IMR-90 (cell line): ENCODE data around the gene KRT27. TPM values are rescaled to one million over a fixed set of nuclear protein-coding genes. Genes with fewer than 3 reads are reported as not detected.

Experiments
- ATAC-seq: fragments of 200-7000 bp; cut with Tn5 transposase; 2 replicates; pipeline ENCODE4 v1.9.1; 2020; ENCODE audit warnings: low read depth, mild to moderate bottlenecking, moderate library complexity
- BruUV-seq: library from RNA; stranded (reverse); fragments of 400-500 nt; replicated peaks from 2 replicates; lab custom pipeline; 2021; lab: Mats Ljungman, UMichigan
- CTCF ChIA-PET: fragments of 300-600 bp; formaldehyde crosslinking; extraction: SDS; loops from one replicate; lab custom pipeline; 2021; ENCODE audit warnings: antibody characterized with exemption; lab: Yijun Ruan, JAX
- POLR2A ChIA-PET: fragments of 300-600 bp; sonication (Branson Sonifier 250); formaldehyde crosslinking; loops from one replicate; lab custom pipeline; 2022; ENCODE audit warnings: antibody characterized with exemption; ENCODE audit not compliant: unreplicated experiment; lab: Charles Lee
- DNase-seq: peaks from one replicate; pipeline ENCODE4 v3.0.0; 2013
- H2AFZ ChIP-seq: replicated peaks from 2 replicates; pipeline ENCODE3; 2013; ENCODE audit warnings: low read length, mild to moderate bottlenecking; ENCODE audit not compliant: poor library complexity
- H2AK5ac ChIP-seq: 2 replicates; pipeline ENCODE4 v1.6.1; 2013; ENCODE audit warnings: low read depth, low read length, inconsistent platforms
- H2AK9ac ChIP-seq: replicated peaks from 2 replicates; pipeline ENCODE3; 2013; ENCODE audit warnings: mild to moderate bottlenecking, low read depth, low read length, moderate library complexity; ENCODE audit not compliant: poor library complexity
- H2BK120ac ChIP-seq: 2 replicates; pipeline ENCODE4 v1.6.1; 2013; ENCODE audit warnings: low read depth, low read length, inconsistent platforms
- H2BK15ac ChIP-seq: 3 replicates; pipeline ENCODE4 v1.6.1; 2013; ENCODE audit warnings: low read depth, low read length, inconsistent platforms
- H2BK20ac ChIP-seq: 2 replicates; pipeline ENCODE4 v1.6.1; 2013; ENCODE audit warnings: low read depth, mild to moderate bottlenecking, inconsistent platforms, low read length, moderate library complexity
- H2BK5ac ChIP-seq: 2 replicates; pipeline ENCODE4 v1.6.1; 2013; ENCODE audit warnings: mild to moderate bottlenecking, low read depth, low read length, inconsistent platforms; ENCODE audit not compliant: poor library complexity, severe bottlenecking
- H3K14ac ChIP-seq: replicated peaks from 2 replicates; pipeline ENCODE4 v1.6.1; 2013; ENCODE audit warnings: low read depth, low read length, inconsistent platforms
- H3K18ac ChIP-seq: 2 replicates; pipeline ENCODE4 v1.6.1; 2013; ENCODE audit warnings: low read depth, low read length, control low read depth
- H3K23ac ChIP-seq: 2 replicates; pipeline ENCODE4 v1.6.1; 2013; ENCODE audit warnings: low read depth, low read length, inconsistent platforms
- H3K27ac ChIP-seq: 2 replicates; pipeline ENCODE4 v1.5.1; 2013; ENCODE audit warnings: mild to moderate bottlenecking, control low read depth, low read length; ENCODE audit not compliant: insufficient read depth
- H3K27me3 ChIP-seq: 2 replicates; pipeline ENCODE4 v1.6.1; 2013; ENCODE audit warnings: low read length; ENCODE audit not compliant: control insufficient read depth, insufficient read depth
- H3K36me3 ChIP-seq: 2 replicates; pipeline ENCODE4 v1.6.1; 2013; ENCODE audit warnings: low read length, mixed read lengths; ENCODE audit not compliant: control insufficient read depth, insufficient read depth
- H3K4ac ChIP-seq: 2 replicates; pipeline ENCODE4 v1.6.1; 2013; ENCODE audit warnings: low read depth, low read length, inconsistent platforms
- H3K4me1 ChIP-seq: 2 replicates; pipeline ENCODE4 v1.6.1; 2013; ENCODE audit warnings: low read length, mixed read lengths; ENCODE audit not compliant: control insufficient read depth, insufficient read depth
- H3K4me2 ChIP-seq: 2 replicates; pipeline ENCODE4 v1.6.1; 2013; ENCODE audit warnings: low read depth, mild to moderate bottlenecking, control low read depth, low read length, moderate library complexity
- H3K4me3 ChIP-seq: 2 replicates; pipeline ENCODE4 v1.5.1; 2013; ENCODE audit warnings: low read depth, mild to moderate bottlenecking, control low read depth, low read length, moderate library complexity; ENCODE audit not compliant: insufficient read depth
- H3K56ac ChIP-seq: 2 replicates; pipeline ENCODE4 v1.6.1; 2013; ENCODE audit warnings: low read length, inconsistent platforms; ENCODE audit not compliant: insufficient read depth; ENCODE audit errors: extremely low read depth
- H3K79me1 ChIP-seq, 2 experiments: 2 replicates each; pipeline ENCODE4 v1.6.1; 2013; ENCODE audit warnings: low read length in 2 of 2, inconsistent platforms in 1 of 2, low read depth in 1 of 2
- H3K9ac ChIP-seq: 2 replicates; pipeline ENCODE4 v1.6.1; 2013; ENCODE audit warnings: low read depth, low read length, control low read depth
- H3K9me1 ChIP-seq: 2 replicates; pipeline ENCODE4 v1.6.1; 2013; ENCODE audit warnings: low read length, inconsistent platforms; ENCODE audit not compliant: insufficient read depth
- H3K9me3 ChIP-seq: 2 replicates; pipeline ENCODE4 v1.6.1; 2013; ENCODE audit warnings: low read length; ENCODE audit not compliant: control insufficient read depth, insufficient read depth
- H4K20me1 ChIP-seq: 2 replicates; pipeline ENCODE4 v1.6.1; 2013; ENCODE audit warnings: low read length, inconsistent platforms; ENCODE audit not compliant: insufficient read depth
- H4K5ac ChIP-seq: 2 replicates; pipeline ENCODE4 v1.6.1; 2013; ENCODE audit warnings: mild to moderate bottlenecking, low read depth, low read length, control low read depth
- H4K8ac ChIP-seq, 2 experiments: 2 replicates each; pipeline ENCODE4 v1.6.1; 2013; ENCODE audit warnings: low read depth in 2 of 2, low read length in 2 of 2, control low read depth in 1 of 2, inconsistent platforms in 1 of 2
- H4K91ac ChIP-seq: 2 replicates; pipeline ENCODE4 v1.6.1; 2013; ENCODE audit warnings: low read depth, low read length, inconsistent platforms; ENCODE audit not compliant: insufficient read depth
- BHLHE40 ChIP-seq: fragments of 150-350 bp; IDR thresholded peaks from 2 replicates; pipeline ENCODE4 v1.6.1; 2016; ENCODE audit warnings: mild to moderate bottlenecking, low read depth, low read length
- CEBPB ChIP-seq: IDR thresholded peaks from 2 replicates; pipeline ENCODE4 v1.6.1; 2012; ENCODE audit warnings: low read depth, low read length, improper control_type of control experiment
- CHD1 ChIP-seq: IDR thresholded peaks from 2 replicates; pipeline ENCODE4 v1.6.1; 2012; ENCODE audit warnings: low read depth, low read length, improper control_type of control experiment
- FOS ChIP-seq: fragments of 150-350 bp; IDR thresholded peaks from 2 replicates; pipeline ENCODE4 v1.6.1; 2016; ENCODE audit warnings: low read depth, low read length
- MAZ ChIP-seq: IDR thresholded peaks from 2 replicates; pipeline ENCODE4 v1.6.1; 2012; ENCODE audit warnings: low read depth, mild to moderate bottlenecking, low read length, improper control_type of control experiment, moderate library complexity, borderline replicate concordance
- MXI1 ChIP-seq: IDR thresholded peaks from 2 replicates; pipeline ENCODE4 v1.6.1; 2012; ENCODE audit warnings: low read depth, mild to moderate bottlenecking, low read length, moderate library complexity, borderline replicate concordance
- NFE2L2 ChIP-seq: fragments of 150-350 bp; IDR thresholded peaks from 2 replicates; pipeline ENCODE4 v1.6.1; 2016; ENCODE audit warnings: low read depth, mild to moderate bottlenecking, low read length
- POLR2A ChIP-seq: IDR thresholded peaks from 2 replicates; pipeline ENCODE4 v1.6.1; 2012; ENCODE audit warnings: mild to moderate bottlenecking, low read depth, low read length
- RCOR1 ChIP-seq: IDR thresholded peaks from 2 replicates; pipeline ENCODE4 v1.6.1; 2012; ENCODE audit warnings: mild to moderate bottlenecking, low read length, improper control_type of control experiment; ENCODE audit not compliant: insufficient replicate concordance
- RFX5 ChIP-seq: IDR thresholded peaks from 2 replicates; pipeline ENCODE4 v1.8.0; 2012; ENCODE audit warnings: low read depth, mild to moderate bottlenecking, low read length, moderate library complexity
- SMC3 ChIP-seq: fragments of 150-350 bp; IDR thresholded peaks from 2 replicates; pipeline ENCODE4 v1.6.1; 2016; ENCODE audit warnings: low read depth, mild to moderate bottlenecking, antibody characterized with exemption, low read length, moderate library complexity
- WGBS, 2 experiments: methylation state at CpG; one replicate each; pipeline versions ENCODE4 v1.1.5 to v1.1.7; 2013; ENCODE audit warnings: missing lambda C conversion rate in 2 of 2; ENCODE audit not compliant: insufficient read length in 1 of 2; ENCODE audit errors: extremely low coverage in 2 of 2; 5-methylcytosine and 5-hydroxymethylcytosine counted together
- dilution Hi-C: fragments of 300-500 bp; cut with HindIII; formaldehyde crosslinking; loops from one replicate; pipeline ENCODE4 v1.14.3; 2018; ENCODE audit warnings: low sequenced_read_pairs; ENCODE audit not compliant: unreplicated experiment
- in situ Hi-C: fragments of 300-500 bp; cut with MboI; formaldehyde crosslinking; loops from 3 replicates; pipeline ENCODE4 v1.14.3; 2019; ENCODE audit warnings: low sequenced_read_pairs, inconsistent platforms, mixed read lengths
- intact Hi-C: fragments of 100-400 bp; cut with micrococcal nuclease; formaldehyde crosslinking; loops from 2 replicates; pipeline ENCODE4 v1.10.0; 2022
- polyA plus RNA-seq, 3 experiments: library from polyadenylated mRNA; depleted of rRNA; stranded (reverse); fragments of >200 nt; gene quantifications; 2 replicates each; pipeline ENCODE4 v1.2.3, GENCODE V29; 2012; ENCODE audit warnings: low replicate concordance in 1 of 3
- total RNA-seq: library from RNA; depleted of rRNA; stranded (reverse); fragments of >200 nt; gene quantifications from 2 replicates; pipeline ENCODE4 v1.2.3, GENCODE V29; 2012
- TF ChIP-seq, protein P1 (sequence below): fragments of 150-350 bp; IDR thresholded peaks from 2 replicates; pipeline ENCODE4 v1.6.1; 2017; ENCODE audit warnings: mild to moderate bottlenecking, antibody characterized with exemption, low read length, low read depth
- TF ChIP-seq, protein P2 (sequence below): conservative IDR thresholded peaks from 2 replicates; pipeline ENCODE4 v1.5.1; 2012; ENCODE audit warnings: mild to moderate bottlenecking, low read depth, low read length, improper control_type of control experiment
- TF ChIP-seq, protein P3 (sequence below): fragments of 150-350 bp; IDR thresholded peaks from 2 replicates; pipeline ENCODE4 v1.6.1; 2016; ENCODE audit warnings: low read depth, mild to moderate bottlenecking, low read length, moderate library complexity, borderline replicate concordance

Gene KRT27
- total and polyA plus RNA-seq, 2 of the 4 experiments (the other 2 are of a cell fraction), result not detected

DNA sequence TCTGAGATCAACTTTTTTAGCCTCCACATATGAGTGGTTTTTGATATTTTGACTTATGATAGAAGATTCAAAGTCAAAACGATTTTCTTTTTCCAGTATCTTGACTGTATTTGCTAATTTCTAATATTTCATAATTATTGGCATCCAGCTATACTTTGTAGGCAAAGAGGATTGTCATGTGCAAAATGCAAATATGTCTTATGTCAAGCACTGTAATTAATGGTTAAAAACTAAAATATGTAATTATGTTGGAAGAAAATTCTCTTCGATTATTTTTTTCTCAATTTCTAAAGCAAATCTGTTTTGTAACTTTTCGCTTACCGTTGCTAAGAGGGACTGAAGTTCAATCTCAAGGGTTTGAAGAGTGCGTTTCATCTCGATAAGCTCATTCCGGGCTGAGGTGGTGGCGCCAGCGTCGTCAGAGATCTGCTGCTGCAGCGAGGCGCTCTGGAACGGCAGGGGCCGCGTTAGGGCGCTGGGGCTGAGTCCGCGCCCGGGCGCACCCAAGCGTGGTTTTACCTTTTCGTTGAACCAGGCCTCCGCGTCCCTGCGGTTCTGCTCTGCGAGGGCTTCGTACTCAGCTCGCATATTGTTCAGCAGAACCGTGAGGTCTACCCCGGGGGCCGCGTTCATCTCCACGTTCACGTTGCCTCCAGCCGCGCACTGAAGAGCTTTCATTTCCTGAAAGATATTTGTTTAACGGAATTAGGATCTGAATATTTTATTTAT is 3.0 kb downstream of the KRT27 start:
- Histone ChIP-seq H3K23ac (no peak overlapping the region), H2BK120ac (no peak overlapping the region), H3K36me3 (no peaks in the 10 kb centered on the region), H2BK20ac (no peak overlapping the region), H3K27me3 (peaks cover 48% of the 10 kb centered on the region), H2AK9ac (no peak overlapping the region), H3K56ac (no peak overlapping the region), H2AFZ (peak overlapping the region; percentile 1), H3K27ac (no peak overlapping the region), H2AK5ac (no peak overlapping the region), H3K18ac (no peak overlapping the region), H4K5ac (no peak overlapping the region), H3K14ac (no peak overlapping the region), H4K20me1 (no peaks in the 10 kb centered on the region), H3K9me1 (no peaks in the 10 kb centered on the region), H3K9me3 (no peaks in the 10 kb centered on the region; the same call in 1 of the 2 replicates), H3K79me1 (no peaks in the 10 kb centered on the region), H3K4me2 (peak overlapping the region; percentile 42), H3K9ac (no peak overlapping the region), H4K91ac (no peak overlapping the region), H2BK15ac (no peak overlapping the region), H3K4ac (no peak overlapping the region), H3K4me1 (no peaks in the 10 kb centered on the region), H3K4me3 (no peak overlapping the region), H4K8ac (no peak overlapping the region), H2BK5ac (no peak overlapping the region)
- DNase-seq (no peak), ATAC-seq (no peak)
- TF ChIP-seq RFX5, result no peak
- no peak for TF ChIP-seq MAZ
- no peak for TF ChIP-seq BHLHE40
- TF ChIP-seq NFE2L2, result no peak
- no peak for TF ChIP-seq FOS
- TF ChIP-seq CEBPB, result no peak
- TF ChIP-seq, protein P1, sequence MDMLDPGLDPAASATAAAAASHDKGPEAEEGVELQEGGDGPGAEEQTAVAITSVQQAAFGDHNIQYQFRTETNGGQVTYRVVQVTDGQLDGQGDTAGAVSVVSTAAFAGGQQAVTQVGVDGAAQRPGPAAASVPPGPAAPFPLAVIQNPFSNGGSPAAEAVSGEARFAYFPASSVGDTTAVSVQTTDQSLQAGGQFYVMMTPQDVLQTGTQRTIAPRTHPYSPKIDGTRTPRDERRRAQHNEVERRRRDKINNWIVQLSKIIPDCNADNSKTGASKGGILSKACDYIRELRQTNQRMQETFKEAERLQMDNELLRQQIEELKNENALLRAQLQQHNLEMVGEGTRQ, result no peak
- no peak for TF ChIP-seq RCOR1
- TF ChIP-seq, protein P2, sequence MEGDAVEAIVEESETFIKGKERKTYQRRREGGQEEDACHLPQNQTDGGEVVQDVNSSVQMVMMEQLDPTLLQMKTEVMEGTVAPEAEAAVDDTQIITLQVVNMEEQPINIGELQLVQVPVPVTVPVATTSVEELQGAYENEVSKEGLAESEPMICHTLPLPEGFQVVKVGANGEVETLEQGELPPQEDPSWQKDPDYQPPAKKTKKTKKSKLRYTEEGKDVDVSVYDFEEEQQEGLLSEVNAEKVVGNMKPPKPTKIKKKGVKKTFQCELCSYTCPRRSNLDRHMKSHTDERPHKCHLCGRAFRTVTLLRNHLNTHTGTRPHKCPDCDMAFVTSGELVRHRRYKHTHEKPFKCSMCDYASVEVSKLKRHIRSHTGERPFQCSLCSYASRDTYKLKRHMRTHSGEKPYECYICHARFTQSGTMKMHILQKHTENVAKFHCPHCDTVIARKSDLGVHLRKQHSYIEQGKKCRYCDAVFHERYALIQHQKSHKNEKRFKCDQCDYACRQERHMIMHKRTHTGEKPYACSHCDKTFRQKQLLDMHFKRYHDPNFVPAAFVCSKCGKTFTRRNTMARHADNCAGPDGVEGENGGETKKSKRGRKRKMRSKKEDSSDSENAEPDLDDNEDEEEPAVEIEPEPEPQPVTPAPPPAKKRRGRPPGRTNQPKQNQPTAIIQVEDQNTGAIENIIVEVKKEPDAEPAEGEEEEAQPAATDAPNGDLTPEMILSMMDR, result no peak
- no peak for TF ChIP-seq SMC3
- no peak for TF ChIP-seq POLR2A
- TF ChIP-seq CHD1, result no peak
- TF ChIP-seq, protein P3, sequence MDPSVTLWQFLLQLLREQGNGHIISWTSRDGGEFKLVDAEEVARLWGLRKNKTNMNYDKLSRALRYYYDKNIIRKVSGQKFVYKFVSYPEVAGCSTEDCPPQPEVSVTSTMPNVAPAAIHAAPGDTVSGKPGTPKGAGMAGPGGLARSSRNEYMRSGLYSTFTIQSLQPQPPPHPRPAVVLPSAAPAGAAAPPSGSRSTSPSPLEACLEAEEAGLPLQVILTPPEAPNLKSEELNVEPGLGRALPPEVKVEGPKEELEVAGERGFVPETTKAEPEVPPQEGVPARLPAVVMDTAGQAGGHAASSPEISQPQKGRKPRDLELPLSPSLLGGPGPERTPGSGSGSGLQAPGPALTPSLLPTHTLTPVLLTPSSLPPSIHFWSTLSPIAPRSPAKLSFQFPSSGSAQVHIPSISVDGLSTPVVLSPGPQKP, result no peak
- no peak for TF ChIP-seq MXI1
- intact Hi-C loops, result no loop called here
- ChIA-PET POLR2A (no interaction called here), CTCF (interaction anchor here (0.6 kb wide), 1 partner anchor 730 kb away, joined by 4 read pairs; no protein-coding TSS in a partner anchor)
- 18% methylated on average over 14 of the region's 37 CpGs; no CpG with 5 or more reads in 1 of the 2 experiments for WGBS, 2 experiments
- in situ Hi-C loops, result loop anchor here (25.0 kb wide), 1 partner anchor 417 kb away; the partner anchor contains the start of gene GJD3
- dilution Hi-C loops, result no loop called here
- no TSS peak for BruUV-seq
